Stimulated activated CD4-positive, alpha-beta T cell treated with anti-CD3 and anti-CD28 coated beads, TNF-alpha, amount 100 ng/mL, for 24 hours (primary cell): ENCODE measurements around the gene AK4.

ENCODE experiments used
- DNase-seq, 3 experiments: peaks; one replicate each; pipeline ENCODE4 v3.0.0-alpha.2; 2020; ENCODE audit warnings: low read depth in 3 of 3

AK4 gene

GRCh38 chr1:65176591-65176990, 28.6 kb downstream of the AK4 start:
- DNase-seq = no peak

- no peak for DNase-seq
These were observed 29.5 kb downstream of the AK4 start for GRCh38 chr1:65177457-65177856.

GRCh38 chr1:65178235-65178634, 30.2 kb downstream of the AK4 start:
- no peak for DNase-seq

- DNase-seq = no peak
These were observed 31.1 kb downstream of the AK4 start for GRCh38 chr1:65179148-65179547.

- DNase-seq = no peak
These were observed 33.0 kb downstream of the AK4 start for GRCh38 chr1:65180977-65181376.

GRCh38 chr1:65182658-65183268, 34.8 kb downstream of the AK4 start:
- no peak for DNase-seq

- DNase-seq = no peak
These were observed 41.6 kb downstream of the AK4 start for GRCh38 chr1:65189576-65190115.

- DNase-seq = no peak
These were observed 42.2 kb downstream of the AK4 start for GRCh38 chr1:65190229-65190628.

- DNase-seq = no peak
These were observed 45.2 kb downstream of the AK4 start for GRCh38 chr1:65193129-65193695.

GRCh38 chr1:65195495-65196417, 47.8 kb downstream of the AK4 start:
- DNase-seq = no peak

- DNase-seq = no peak
These were observed 48.9 kb downstream of the AK4 start for GRCh38 chr1:65196926-65197325.

GRCh38 chr1:65197636-65198035, 49.6 kb downstream of the AK4 start:
- DNase-seq = no peak

- DNase-seq = no peak
These were observed 50.1 kb downstream of the AK4 start for GRCh38 chr1:65198096-65198495.

- no peak for DNase-seq
These were observed 52.4 kb downstream of the AK4 start for GRCh38 chr1:65200411-65200810.

- no peak for DNase-seq
These were observed 58.8 kb downstream of the AK4 start for GRCh38 chr1:65206836-65207235.

GRCh38 chr1:65207317-65207716, 59.3 kb downstream of the AK4 start:
- no peak for DNase-seq

GRCh38 chr1:65208563-65208973, 60.6 kb downstream of the AK4 start:
- DNase-seq = no peak

- no peak for DNase-seq
These were observed 61.2 kb downstream of the AK4 start for GRCh38 chr1:65209005-65209885.

- DNase-seq = no peak
These were observed 62.3 kb downstream of the AK4 start for GRCh38 chr1:65210325-65210724.

GRCh38 chr1:65211331-65211730, 63.3 kb downstream of the AK4 start:
- no peak for DNase-seq

GRCh38 chr1:65213271-65214023, 65.4 kb downstream of the AK4 start:
- peak in 1 of 3 experiments; percentile 10 for DNase-seq
